ENCODE measurements around the gene SH3PXD2A.

SH3PXD2A gene

GRCh38 chr10:103574097-103575061 lies 281.0 kb downstream of the SH3PXD2A start:
- no peak for DNase-seq

- no peak for DNase-seq
Measured at GRCh38 chr10:103573205-103573487, 282.2 kb downstream of the SH3PXD2A start.

GRCh38 chr10:103572347-103573204 lies 282.8 kb downstream of the SH3PXD2A start:
- no peak for DNase-seq

- DNase-seq: no peak
Measured at GRCh38 chr10:103571656-103571975, 283.8 kb downstream of the SH3PXD2A start.

- DNase-seq: no peak
Measured at GRCh38 chr10:103570844-103571655, 284.3 kb downstream of the SH3PXD2A start.

- no peak for DNase-seq
Measured at GRCh38 chr10:103569896-103570295, 285.5 kb downstream of the SH3PXD2A start.

GRCh38 chr10:103568505-103568904 lies 286.9 kb downstream of the SH3PXD2A start:
- DNase-seq: no peak

- no peak for DNase-seq
Measured at GRCh38 chr10:103566536-103566935, 288.8 kb downstream of the SH3PXD2A start.

GRCh38 chr10:103564776-103565520 lies 290.4 kb downstream of the SH3PXD2A start:
- DNase-seq: peak; percentile 34 to 45

GRCh38 chr10:103564116-103564501 lies 291.3 kb downstream of the SH3PXD2A start:
- no peak for DNase-seq

GRCh38 chr10:103563231-103564115 lies 291.9 kb downstream of the SH3PXD2A start:
- no peak for DNase-seq

GRCh38 chr10:103562383-103562782 lies 293.0 kb downstream of the SH3PXD2A start:
- no peak for DNase-seq

- no peak for DNase-seq
Measured at GRCh38 chr10:103560886-103561285, 294.5 kb downstream of the SH3PXD2A start.

GRCh38 chr10:103559776-103560175 lies 295.6 kb downstream of the SH3PXD2A start:
- no peak for DNase-seq

GRCh38 chr10:103558911-103559310 lies 296.5 kb downstream of the SH3PXD2A start:
- peak; percentile 8 to 36 for DNase-seq

- DNase-seq: no peak
Measured at GRCh38 chr10:103557455-103557854, 297.9 kb downstream of the SH3PXD2A start.

GRCh38 chr10:103556383-103557007 lies 298.9 kb downstream of the SH3PXD2A start:
- no peak for DNase-seq

- no peak for DNase-seq
Measured at GRCh38 chr10:103555712-103556111, 299.7 kb downstream of the SH3PXD2A start.

GRCh38 chr10:103555325-103555649 lies 300.1 kb downstream of the SH3PXD2A start:
- no peak for DNase-seq

GRCh38 chr10:103554488-103555324 lies 300.7 kb downstream of the SH3PXD2A start:
- peak; percentile 52 to 77 for DNase-seq

Measured in inflammatory macrophage (primary cell).